HG03108 (cell line): Measurements from ENCODE around the gene ALKBH1.

Experiments used
- ATAC-seq: cut with Tn5 transposase; IDR thresholded peaks from one replicate; pipeline ENCODE4 v1.9.1; 2021; ENCODE audit warnings: moderate library complexity; ENCODE audit not compliant: unreplicated experiment

The ALKBH1 gene

GRCh38 chr14:77625360-77625759 lies 82.5 kb downstream of the ALKBH1 start:
- no peak for ATAC-seq

- no peak for ATAC-seq
Observed at GRCh38 chr14:77623201-77623600, 84.6 kb downstream of the ALKBH1 start.
